Activated T-cell treated with anti-CD3 and anti-CD28 coated beads, Interleukin-2, amount 50 U/mL, for 72 hours (primary cell): ENCODE results near the gene ZFHX2. TPM values are rescaled to one million over a fixed set of nuclear protein-coding genes. Genes with fewer than 3 reads are reported as not detected.
"Not testable (repeated sequence)": the region's sequence is repeated elsewhere in the genome, so short reads cannot be mapped to it uniquely, and the experiment has no call there.

Source experiments
- ATAC-seq, 2 donors: fragments of 150-1000 bp; cut with Tn5 transposase; replicated peaks in 1 of 2; 2 replicates each; pipeline ENCODE4 v1.10.0; 2021; ENCODE audit warnings: moderate library complexity in 2 of 2, mild to moderate bottlenecking in 1 of 2
- DNase-seq, 2 donors: peaks; one replicate each; pipeline ENCODE4 v3.0.0; 2021 to 2022; ENCODE audit warnings: mixed read lengths in 1 of 2
- H3K27ac Mint-ChIP-seq: one replicate; pipeline ENCODE4 v1.8.0; 2022; ENCODE audit warnings: mild to moderate bottlenecking, moderate library complexity, mixed read lengths
- H3K27me3 Mint-ChIP-seq: one replicate; pipeline ENCODE4 v1.8.0; 2022; ENCODE audit warnings: low read depth, mixed read lengths
- H3K36me3 Mint-ChIP-seq, 2 donors: one replicate each; pipeline ENCODE4 v1.8.0; 2022; ENCODE audit warnings: mixed read lengths in 2 of 2, mild to moderate bottlenecking in 1 of 2; ENCODE audit not compliant: insufficient read depth in 2 of 2
- H3K4me1 Mint-ChIP-seq: one replicate; pipeline ENCODE4 v1.8.0; 2022; ENCODE audit warnings: low read depth, mixed read lengths
- H3K4me3 Mint-ChIP-seq, 2 donors: one replicate each; pipeline ENCODE4 v1.8.0; 2022; ENCODE audit warnings: mild to moderate bottlenecking in 2 of 2, mixed read lengths in 2 of 2, moderate library complexity in 2 of 2
- H3K9me3 Mint-ChIP-seq, 2 donors: one replicate each; pipeline ENCODE4 v1.8.0; 2022; ENCODE audit warnings: mixed read lengths in 2 of 2
- total RNA-seq, 2 donors: library from RNA; stranded (reverse); gene quantifications; one replicate each; pipeline ENCODE4 v1.2.3, GENCODE V29; 2022

ZFHX2 gene
- 1 to 10 TPM; 1.9 to 3.7 TPM for total RNA-seq

- peaks cover 15% of the 10 kb centered on the region for H3K4me1 Mint-ChIP-seq
- no peaks in the 10 kb centered on the region for H3K27me3 Mint-ChIP-seq
- no peak within 1 kb of the TSS for H3K4me3 Mint-ChIP-seq
- H3K9me3 Mint-ChIP-seq: no peaks in the 10 kb centered on the region
- DNase-seq (peak; percentile 80 to 84), ATAC-seq (peak; percentile 75 to 78)
- H3K36me3 Mint-ChIP-seq: peaks cover 0 to 1% of the 10 kb centered on the region in 2 donors
- peak within 1 kb of the TSS; percentile 92 for H3K27ac Mint-ChIP-seq
Observed at GRCh38 chr14:23551266-23552028, at the start of gene ZFHX2. TSS of gene ZFHX2 (minus strand) at chr14:23551765. CDS start at chr14:23535325, 16,440 bp downstream.

- ATAC-seq: no peak
- Mint-ChIP-seq H3K9me3 (peaks cover 0 to 2% of the 10 kb centered on the region in 2 donors), H3K4me3 (no peak overlapping the region), H3K27ac (no peak overlapping the region), H3K27me3 (no peaks in the 10 kb centered on the region), H3K36me3 (peaks cover 0 to 4% of the 10 kb centered on the region in 2 donors), H3K4me1 (peaks cover 5% of the 10 kb centered on the region)
- no peak for DNase-seq
Observed at GRCh38 chr14:23600806-23601205, 49.2 kb upstream of the ZFHX2 start.

DNA sequence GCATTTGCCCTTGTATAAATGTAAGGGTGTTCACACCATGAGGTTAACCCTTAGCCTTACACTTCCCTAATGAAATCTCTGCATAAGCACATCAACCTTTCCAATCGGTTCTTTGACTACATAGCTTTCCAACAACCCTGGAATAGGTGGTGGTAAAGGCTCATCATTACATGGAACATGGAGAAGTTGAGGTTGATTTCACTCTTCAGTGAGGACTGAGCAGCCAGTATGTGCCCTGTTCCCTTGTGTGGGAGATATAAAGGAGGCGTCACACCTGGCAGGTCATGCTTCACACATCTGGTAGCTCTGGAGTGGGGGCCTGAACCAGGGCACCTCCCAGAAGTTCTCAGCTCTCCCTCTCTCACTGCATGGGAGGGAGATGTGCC is 48.8 kb upstream of the ZFHX2 start:
- Mint-ChIP-seq H3K4me1 (peaks cover under 1% of the 10 kb centered on the region), H3K4me3 (no peak overlapping the region), H3K27me3 (no peaks in the 10 kb centered on the region), H3K27ac (no peak overlapping the region), H3K36me3 (peaks cover 0 to 4% of the 10 kb centered on the region in 2 donors), H3K9me3 (peaks cover 0 to 2% of the 10 kb centered on the region in 2 donors)
- no peak for ATAC-seq
- no peak for DNase-seq

GRCh38 chr14:23594191-23594590 is 42.6 kb upstream of the ZFHX2 start:
- not testable (repeated sequence) for DNase-seq, ATAC-seq, H3K27me3 Mint-ChIP-seq, H3K9me3 Mint-ChIP-seq, H3K4me1 Mint-ChIP-seq, H3K36me3 Mint-ChIP-seq, H3K4me3 Mint-ChIP-seq, H3K27ac Mint-ChIP-seq

DNA sequence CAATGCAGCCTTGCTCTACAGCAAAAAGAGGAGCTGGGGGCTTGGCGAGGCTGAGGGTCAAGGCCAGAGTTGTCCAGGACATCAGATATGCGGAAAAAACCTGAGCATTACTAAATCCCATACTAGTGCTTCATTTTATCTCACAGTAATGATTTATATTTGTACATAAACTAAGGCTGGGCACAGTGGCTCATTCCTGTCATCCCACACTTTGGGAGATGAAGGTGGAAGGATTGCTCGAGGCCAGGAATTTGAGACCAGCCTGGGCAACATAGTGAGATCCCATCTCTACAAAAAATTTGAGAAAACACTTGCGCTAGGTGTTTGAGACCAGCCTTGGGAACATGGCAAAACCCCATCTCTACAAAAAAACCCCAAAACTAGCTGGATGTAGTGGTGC is 38.6 kb upstream of the ZFHX2 start:
- H3K27ac Mint-ChIP-seq: no peak overlapping the region
- DNase-seq: no peak
- ATAC-seq: no peak

GRCh38 chr14:23589606-23590005 is 38.0 kb upstream of the ZFHX2 start:
- H3K27me3 Mint-ChIP-seq: peaks cover 14% of the 10 kb centered on the region
- ATAC-seq (no peak), DNase-seq (no peak)
- no peak overlapping the region for H3K27ac Mint-ChIP-seq
- peaks cover 7% of the 10 kb centered on the region for H3K4me1 Mint-ChIP-seq
- H3K9me3 Mint-ChIP-seq: no peaks in the 10 kb centered on the region
- no peak overlapping the region for H3K4me3 Mint-ChIP-seq
- no peaks in the 10 kb centered on the region for H3K36me3 Mint-ChIP-seq

More for the DNA sequence above, 38.6 kb upstream of the ZFHX2 start:
- Mint-ChIP-seq H3K4me3 (no peak overlapping the region), H3K4me1 (peaks cover 7% of the 10 kb centered on the region), H3K9me3 (no peaks in the 10 kb centered on the region), H3K36me3 (no peaks in the 10 kb centered on the region), H3K27me3 (peaks cover 14% of the 10 kb centered on the region)

- peaks cover 7% of the 10 kb centered on the region for H3K4me1 Mint-ChIP-seq
- no peaks in the 10 kb centered on the region for H3K36me3 Mint-ChIP-seq
- H3K27ac Mint-ChIP-seq: no peak overlapping the region
- H3K27me3 Mint-ChIP-seq: peaks cover 18% of the 10 kb centered on the region
- DNase-seq (peak; percentile 87), ATAC-seq (peak; percentile 100)
- no peak overlapping the region for H3K4me3 Mint-ChIP-seq
- no peaks in the 10 kb centered on the region for H3K9me3 Mint-ChIP-seq
Observed at GRCh38 chr14:23588884-23589598, 37.5 kb upstream of the ZFHX2 start.

DNA sequence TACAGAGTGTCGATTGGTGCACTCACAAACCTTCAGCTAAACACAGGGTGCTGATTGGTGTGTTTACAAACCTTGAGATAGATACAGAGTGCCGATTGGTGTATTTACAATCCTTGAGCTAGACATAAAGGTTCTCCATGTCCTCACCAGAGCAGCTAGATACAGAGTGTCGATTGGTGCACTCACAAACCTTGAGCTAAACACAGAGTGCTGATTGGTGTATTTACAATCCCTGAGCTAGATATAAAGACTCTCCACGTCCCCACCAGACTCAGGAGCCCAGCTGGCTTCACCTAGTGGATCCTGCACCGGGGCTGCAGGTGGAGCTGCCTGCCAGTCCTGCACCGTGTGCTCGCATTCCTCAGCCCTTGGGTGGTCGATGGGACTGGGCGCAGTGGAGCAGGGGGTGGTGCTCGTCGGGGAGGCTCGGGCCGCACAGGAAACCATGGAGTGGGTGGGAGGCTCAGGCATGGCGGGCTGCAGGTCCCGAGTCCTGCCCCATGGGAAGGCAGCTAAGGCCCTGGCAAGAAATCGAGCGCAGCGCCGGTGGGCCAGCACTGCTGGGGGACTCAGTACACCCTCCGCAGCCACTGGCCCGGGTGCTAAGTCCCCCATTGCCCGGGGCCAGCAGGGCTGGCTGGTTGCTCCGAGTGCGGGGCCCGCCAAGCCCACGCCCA is 33.1 kb upstream of the ZFHX2 start:
- H3K27ac Mint-ChIP-seq, H3K4me3 Mint-ChIP-seq, H3K36me3 Mint-ChIP-seq, H3K4me1 Mint-ChIP-seq, H3K9me3 Mint-ChIP-seq, ATAC-seq, DNase-seq: not testable (repeated sequence)
- peaks cover 33% of the 10 kb centered on the region for H3K27me3 Mint-ChIP-seq

GRCh38 chr14:23583761-23584526 is 32.4 kb upstream of the ZFHX2 start:
- not testable (repeated sequence) for ATAC-seq, DNase-seq, H3K9me3 Mint-ChIP-seq, H3K4me3 Mint-ChIP-seq, H3K4me1 Mint-ChIP-seq, H3K36me3 Mint-ChIP-seq, H3K27ac Mint-ChIP-seq
- H3K27me3 Mint-ChIP-seq: peaks cover 40% of the 10 kb centered on the region

GRCh38 chr14:23582906-23583760 is 31.6 kb upstream of the ZFHX2 start:
- peaks cover 48% of the 10 kb centered on the region for H3K27me3 Mint-ChIP-seq
- DNase-seq (no peak), ATAC-seq (no peak)
- no peak overlapping the region for H3K4me3 Mint-ChIP-seq
- no peaks in the 10 kb centered on the region for H3K36me3 Mint-ChIP-seq
- peaks cover 10% of the 10 kb centered on the region for H3K4me1 Mint-ChIP-seq
- H3K9me3 Mint-ChIP-seq: no peaks in the 10 kb centered on the region
- no peak overlapping the region for H3K27ac Mint-ChIP-seq

- Mint-ChIP-seq H3K4me1 (peaks cover 22% of the 10 kb centered on the region), H3K9me3 (no peaks in the 10 kb centered on the region), H3K4me3 (no peak overlapping the region), H3K27me3 (peaks cover 53% of the 10 kb centered on the region), H3K27ac (no peak overlapping the region), H3K36me3 (peaks cover 0 to 3% of the 10 kb centered on the region in 2 donors)
- DNase-seq (no peak), ATAC-seq (no peak)
Observed at GRCh38 chr14:23580948-23581281, 29.4 kb upstream of the ZFHX2 start.
